IMR-90 (cell line): ENCODE data around the gene SLC22A2. TPM values are rescaled to one million over a fixed set of nuclear protein-coding genes. Genes with fewer than 3 reads are reported as not detected.
"Not testable (repeated sequence)": the region's sequence is repeated elsewhere in the genome, so short reads cannot be mapped to it uniquely, and the experiment has no call there.

Experiments
- ATAC-seq: fragments of 200-7000 bp; cut with Tn5 transposase; 2 replicates; pipeline ENCODE4 v1.9.1; 2020; ENCODE audit warnings: low read depth, mild to moderate bottlenecking, moderate library complexity
- BruUV-seq: library from RNA; stranded (reverse); fragments of 400-500 nt; replicated peaks from 2 replicates; lab custom pipeline; 2021; lab: Mats Ljungman, UMichigan
- CTCF ChIA-PET: fragments of 300-600 bp; formaldehyde crosslinking; extraction: SDS; loops from one replicate; lab custom pipeline; 2021; ENCODE audit warnings: antibody characterized with exemption; lab: Yijun Ruan, JAX
- POLR2A ChIA-PET: fragments of 300-600 bp; sonication (Branson Sonifier 250); formaldehyde crosslinking; loops from one replicate; lab custom pipeline; 2022; ENCODE audit warnings: antibody characterized with exemption; ENCODE audit not compliant: unreplicated experiment; lab: Charles Lee
- DNase-seq: peaks from one replicate; pipeline ENCODE4 v3.0.0; 2013
- H2AFZ ChIP-seq: replicated peaks from 2 replicates; pipeline ENCODE3; 2013; ENCODE audit warnings: low read length, mild to moderate bottlenecking; ENCODE audit not compliant: poor library complexity
- H2AK5ac ChIP-seq: 2 replicates; pipeline ENCODE4 v1.6.1; 2013; ENCODE audit warnings: low read depth, low read length, inconsistent platforms
- H2AK9ac ChIP-seq: replicated peaks from 2 replicates; pipeline ENCODE3; 2013; ENCODE audit warnings: mild to moderate bottlenecking, low read depth, low read length, moderate library complexity; ENCODE audit not compliant: poor library complexity
- H2BK120ac ChIP-seq: 2 replicates; pipeline ENCODE4 v1.6.1; 2013; ENCODE audit warnings: low read depth, low read length, inconsistent platforms
- H2BK15ac ChIP-seq: 3 replicates; pipeline ENCODE4 v1.6.1; 2013; ENCODE audit warnings: low read depth, low read length, inconsistent platforms
- H2BK20ac ChIP-seq: 2 replicates; pipeline ENCODE4 v1.6.1; 2013; ENCODE audit warnings: low read depth, mild to moderate bottlenecking, inconsistent platforms, low read length, moderate library complexity
- H2BK5ac ChIP-seq: 2 replicates; pipeline ENCODE4 v1.6.1; 2013; ENCODE audit warnings: mild to moderate bottlenecking, low read depth, low read length, inconsistent platforms; ENCODE audit not compliant: poor library complexity, severe bottlenecking
- H3K14ac ChIP-seq: replicated peaks from 2 replicates; pipeline ENCODE4 v1.6.1; 2013; ENCODE audit warnings: low read depth, low read length, inconsistent platforms
- H3K18ac ChIP-seq: 2 replicates; pipeline ENCODE4 v1.6.1; 2013; ENCODE audit warnings: low read depth, low read length, control low read depth
- H3K23ac ChIP-seq: 2 replicates; pipeline ENCODE4 v1.6.1; 2013; ENCODE audit warnings: low read depth, low read length, inconsistent platforms
- H3K27ac ChIP-seq: 2 replicates; pipeline ENCODE4 v1.5.1; 2013; ENCODE audit warnings: mild to moderate bottlenecking, control low read depth, low read length; ENCODE audit not compliant: insufficient read depth
- H3K27me3 ChIP-seq: 2 replicates; pipeline ENCODE4 v1.6.1; 2013; ENCODE audit warnings: low read length; ENCODE audit not compliant: control insufficient read depth, insufficient read depth
- H3K36me3 ChIP-seq: 2 replicates; pipeline ENCODE4 v1.6.1; 2013; ENCODE audit warnings: low read length, mixed read lengths; ENCODE audit not compliant: control insufficient read depth, insufficient read depth
- H3K4ac ChIP-seq: 2 replicates; pipeline ENCODE4 v1.6.1; 2013; ENCODE audit warnings: low read depth, low read length, inconsistent platforms
- H3K4me1 ChIP-seq: 2 replicates; pipeline ENCODE4 v1.6.1; 2013; ENCODE audit warnings: low read length, mixed read lengths; ENCODE audit not compliant: control insufficient read depth, insufficient read depth
- H3K4me2 ChIP-seq: 2 replicates; pipeline ENCODE4 v1.6.1; 2013; ENCODE audit warnings: low read depth, mild to moderate bottlenecking, control low read depth, low read length, moderate library complexity
- H3K4me3 ChIP-seq: 2 replicates; pipeline ENCODE4 v1.5.1; 2013; ENCODE audit warnings: low read depth, mild to moderate bottlenecking, control low read depth, low read length, moderate library complexity; ENCODE audit not compliant: insufficient read depth
- H3K56ac ChIP-seq: 2 replicates; pipeline ENCODE4 v1.6.1; 2013; ENCODE audit warnings: low read length, inconsistent platforms; ENCODE audit not compliant: insufficient read depth; ENCODE audit errors: extremely low read depth
- H3K79me1 ChIP-seq, 2 experiments: 2 replicates each; pipeline ENCODE4 v1.6.1; 2013; ENCODE audit warnings: low read length in 2 of 2, inconsistent platforms in 1 of 2, low read depth in 1 of 2
- H3K9ac ChIP-seq: 2 replicates; pipeline ENCODE4 v1.6.1; 2013; ENCODE audit warnings: low read depth, low read length, control low read depth
- H3K9me1 ChIP-seq: 2 replicates; pipeline ENCODE4 v1.6.1; 2013; ENCODE audit warnings: low read length, inconsistent platforms; ENCODE audit not compliant: insufficient read depth
- H3K9me3 ChIP-seq: 2 replicates; pipeline ENCODE4 v1.6.1; 2013; ENCODE audit warnings: low read length; ENCODE audit not compliant: control insufficient read depth, insufficient read depth
- H4K20me1 ChIP-seq: 2 replicates; pipeline ENCODE4 v1.6.1; 2013; ENCODE audit warnings: low read length, inconsistent platforms; ENCODE audit not compliant: insufficient read depth
- H4K5ac ChIP-seq: 2 replicates; pipeline ENCODE4 v1.6.1; 2013; ENCODE audit warnings: mild to moderate bottlenecking, low read depth, low read length, control low read depth
- H4K8ac ChIP-seq, 2 experiments: 2 replicates each; pipeline ENCODE4 v1.6.1; 2013; ENCODE audit warnings: low read depth in 2 of 2, low read length in 2 of 2, control low read depth in 1 of 2, inconsistent platforms in 1 of 2
- H4K91ac ChIP-seq: 2 replicates; pipeline ENCODE4 v1.6.1; 2013; ENCODE audit warnings: low read depth, low read length, inconsistent platforms; ENCODE audit not compliant: insufficient read depth
- WGBS, 2 experiments: methylation state at CpG; one replicate each; pipeline versions ENCODE4 v1.1.5 to v1.1.7; 2013; ENCODE audit warnings: missing lambda C conversion rate in 2 of 2; ENCODE audit not compliant: insufficient read length in 1 of 2; ENCODE audit errors: extremely low coverage in 2 of 2; 5-methylcytosine and 5-hydroxymethylcytosine counted together
- dilution Hi-C: fragments of 300-500 bp; cut with HindIII; formaldehyde crosslinking; loops from one replicate; pipeline ENCODE4 v1.14.3; 2018; ENCODE audit warnings: low sequenced_read_pairs; ENCODE audit not compliant: unreplicated experiment
- in situ Hi-C: fragments of 300-500 bp; cut with MboI; formaldehyde crosslinking; loops from 3 replicates; pipeline ENCODE4 v1.14.3; 2019; ENCODE audit warnings: low sequenced_read_pairs, inconsistent platforms, mixed read lengths
- intact Hi-C: fragments of 100-400 bp; cut with micrococcal nuclease; formaldehyde crosslinking; loops from 2 replicates; pipeline ENCODE4 v1.10.0; 2022
- polyA plus RNA-seq, 3 experiments: library from polyadenylated mRNA; depleted of rRNA; stranded (reverse); fragments of >200 nt; gene quantifications; 2 replicates each; pipeline ENCODE4 v1.2.3, GENCODE V29; 2012; ENCODE audit warnings: low replicate concordance in 1 of 3
- total RNA-seq: library from RNA; depleted of rRNA; stranded (reverse); fragments of >200 nt; gene quantifications from 2 replicates; pipeline ENCODE4 v1.2.3, GENCODE V29; 2012

Gene SLC22A2
- total and polyA plus RNA-seq, 2 of the 4 experiments (the other 2 are of a cell fraction) = not detected

DNA sequence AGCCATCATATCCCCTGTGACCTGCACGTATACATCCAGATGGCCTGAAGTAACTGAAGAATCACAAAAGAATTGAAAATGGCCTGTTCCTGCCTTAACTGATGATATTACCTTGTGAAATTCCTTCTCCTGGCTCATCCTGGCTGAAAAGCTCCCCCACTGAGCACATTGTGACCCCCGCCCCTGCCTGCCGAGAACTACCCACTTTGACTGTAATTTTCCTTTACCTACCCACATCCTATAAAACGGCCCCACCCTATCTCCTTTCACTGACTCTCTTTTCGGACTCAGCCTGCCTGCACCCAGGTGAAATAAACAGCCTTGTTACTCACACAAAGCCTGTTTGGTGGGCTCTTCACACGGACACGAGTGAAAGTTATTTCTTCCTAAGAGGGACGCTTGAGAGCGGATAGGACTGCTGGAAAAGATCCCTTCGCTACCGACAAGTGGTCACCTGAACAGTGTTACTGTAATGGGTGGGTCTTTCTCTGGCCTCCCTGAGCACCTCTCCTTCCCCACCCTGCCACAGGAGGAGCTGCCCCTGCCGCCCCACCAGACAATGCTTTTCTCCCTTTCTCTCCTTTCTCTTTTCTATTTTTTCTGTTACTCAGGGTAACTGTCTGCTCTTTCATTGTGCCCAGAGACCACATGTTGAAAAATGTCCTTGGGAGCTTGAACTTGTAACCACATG is 24.5 kb downstream of the SLC22A2 start:
- in situ Hi-C loops, H3K23ac ChIP-seq, H3K9me3 ChIP-seq, H4K91ac ChIP-seq, H2BK120ac ChIP-seq, H3K18ac ChIP-seq, H2AK9ac ChIP-seq, ATAC-seq, H2BK20ac ChIP-seq, H4K8ac ChIP-seq, intact Hi-C loops, H3K56ac ChIP-seq, H3K4me1 ChIP-seq, H2BK15ac ChIP-seq, H3K27ac ChIP-seq, H3K4ac ChIP-seq, H4K5ac ChIP-seq, H3K79me1 ChIP-seq, H3K36me3 ChIP-seq, H3K14ac ChIP-seq, H3K4me3 ChIP-seq, H3K9me1 ChIP-seq, DNase-seq, CTCF ChIA-PET, H3K9ac ChIP-seq, H2BK5ac ChIP-seq, BruUV-seq, POLR2A ChIA-PET, H2AFZ ChIP-seq, H2AK5ac ChIP-seq, H3K4me2 ChIP-seq, H3K27me3 ChIP-seq, H4K20me1 ChIP-seq, dilution Hi-C loops: not testable (repeated sequence)
- no CpG with 5 or more reads among the region's 12 CpGs for WGBS, 2 experiments
